NCI-H1092 (cell line): ENCODE results near the gene AP2B1.

Experiments used
- DNase-seq: peaks from one replicate; lab custom pipeline; 2025; lab: John Stamatoyannopoulos, UW

AP2B1 gene

GRCh38 chr17:35773679-35774425, 186.7 kb downstream of the AP2B1 start:
- no peak for DNase-seq

DNA sequence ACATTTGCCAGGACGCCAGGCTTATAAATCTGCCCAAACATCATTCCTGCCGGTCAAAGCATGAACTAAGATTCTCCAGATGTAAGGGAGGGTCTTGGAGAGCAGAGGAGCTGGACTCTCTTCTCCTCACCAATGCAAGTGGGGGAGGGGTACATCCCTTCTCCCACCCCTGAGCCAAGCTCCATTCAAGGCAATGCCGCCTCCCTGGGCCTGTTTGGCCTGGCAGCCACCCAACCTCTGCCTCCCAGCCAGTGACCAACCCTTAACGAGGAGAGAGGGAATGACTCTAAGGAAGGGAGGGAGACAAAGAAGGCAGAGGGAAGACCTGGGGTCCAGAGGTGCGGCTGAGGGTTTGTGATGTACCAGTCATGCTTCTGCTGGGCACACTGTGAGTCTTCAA, 187.4 kb downstream of the AP2B1 start:
- peak; percentile 49 for DNase-seq

DNA sequence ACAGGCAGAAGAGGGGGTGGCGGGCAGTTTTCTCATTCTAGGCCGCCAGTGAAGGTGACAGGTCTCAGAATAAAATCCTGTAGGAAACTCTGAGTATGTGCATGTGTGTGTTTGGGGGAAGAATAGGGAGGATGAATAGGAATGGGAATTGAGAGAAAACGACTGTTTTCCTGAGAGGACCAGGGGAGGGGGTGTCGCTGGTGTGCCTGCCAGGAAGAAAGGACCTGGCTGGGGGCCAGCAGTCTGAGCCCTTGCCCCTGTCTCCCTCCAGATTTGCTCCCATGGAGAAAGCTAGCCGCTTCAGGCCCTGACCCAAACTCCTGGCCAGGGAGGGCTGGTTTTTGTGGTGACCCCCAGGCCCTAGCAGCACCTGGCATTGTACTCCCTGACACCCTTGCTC, 187.9 kb downstream of the AP2B1 start:
- no peak for DNase-seq

DNA sequence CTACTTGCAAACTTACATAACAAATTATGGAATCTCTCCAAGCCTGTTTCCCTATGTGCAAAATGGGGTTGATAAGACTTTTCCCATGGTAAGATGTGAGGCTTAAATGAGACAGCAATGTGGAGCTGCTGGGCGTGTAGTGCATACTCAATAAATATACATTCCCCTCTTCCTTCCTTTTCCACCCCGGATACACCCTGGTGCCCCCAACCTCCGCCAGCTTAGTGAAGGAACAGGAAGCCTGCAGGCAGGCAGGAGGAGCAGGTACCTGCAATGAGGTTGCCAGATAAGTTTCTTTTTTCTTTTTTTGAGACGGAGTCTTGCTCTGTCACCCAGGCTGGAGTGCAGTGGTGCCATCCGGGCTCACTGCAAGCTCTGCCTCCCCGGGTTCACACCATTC, 188.5 kb downstream of the AP2B1 start:
- no peak for DNase-seq
